Measurements from ENCODE around the gene NPM3. TPM values are rescaled to one million over a fixed set of nuclear protein-coding genes. Genes with fewer than 3 reads are reported as not detected.

Gene NPM3
- total and polyA plus RNA-seq, 2 of the 13 experiments (the other 11 are each of a cell fraction or from before 2014, with no cell fraction given) = 47.6 to 129 TPM

DNA sequence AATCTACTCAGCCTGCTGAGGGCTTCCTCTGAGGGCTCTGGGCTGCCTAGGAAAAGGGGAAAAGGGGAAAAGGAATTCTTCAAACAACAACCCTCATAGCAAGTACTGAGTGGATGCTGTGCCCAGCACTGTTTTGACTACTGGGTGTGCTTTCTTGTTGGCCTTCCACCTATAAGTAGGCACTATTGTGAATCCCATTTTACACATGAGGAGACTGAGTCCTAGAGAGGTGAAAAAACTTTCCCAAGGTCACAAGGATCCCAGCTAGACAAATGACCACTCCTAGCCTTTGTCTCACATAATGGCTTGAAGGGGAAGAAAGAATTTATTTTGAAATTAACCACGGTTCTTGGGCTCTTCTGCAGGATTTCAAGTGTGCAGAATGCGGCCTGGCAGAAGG is 24.4 kb downstream of the NPM3 start:
- Histone ChIP-seq H3K27me3 (ENCODE audit: control insufficient read depth in 1 of 2, insufficient read depth in 2 of 2, low read length in 2 of 2) (peaks cover 14 to 58% of the 10 kb centered on the region in 2 experiments; a peak in 4 of 5 replicates), H3K4me2 (ENCODE audit: low read depth, low read length) (no peak overlapping the region), H3K4me1 (ENCODE audit: insufficient read depth, low read length) (no peaks in the 10 kb centered on the region), H3K79me2 (ENCODE audit: insufficient read depth, low read length) (no peaks in the 10 kb centered on the region), H3K36me3 (replicated peaks in 1 of 2; ENCODE audit: control insufficient read depth in 1 of 2, insufficient read depth in 2 of 2, low read length in 2 of 2) (no peaks in the 10 kb centered on the region), H3K9me3 (ENCODE audit: low read length) (no peaks in the 10 kb centered on the region), H3K4me3 (replicated peaks in 1 of 3; ENCODE audit: insufficient read depth in 1 of 3, low read depth in 2 of 3, low read length in 3 of 3) (no peak overlapping the region), H4K20me1 (ENCODE audit: insufficient read depth, low read length) (no peaks in the 10 kb centered on the region), H3K27ac (ENCODE audit: extremely low read length, insufficient read depth, low read length) (no peak overlapping the region), H2AFZ (ENCODE audit: low read length) (no peak overlapping the region), H3K9ac (ENCODE audit: insufficient read depth, low read depth, low read length) (no peak overlapping the region)
- in situ Hi-C loops (cut with HindIII; ENCODE audit: extremely low pct_ligation_motif_present, low pct_unique_long_range_greater_than_20kb) = no loop called here
- 15% methylated on average over 2 of the region's 2 CpGs for WGBS (ENCODE audit: low lambda C conversion rate)
- ChIA-PET POLR2A (no interaction called here), CTCF (ENCODE audit: low intra/inter-chr PET ratio, low total read pairs) (no interaction called here)
- TF ChIP-seq SNRNP70 (IDR thresholded peaks at IDR 0.05; ENCODE audit: low read depth, low read length) (no peak), ZNF629 (CRISPR knock-in tag; conservative IDR thresholded peaks at IDR 0.05) (peak; percentile 36)
- FAIRE-seq (no peak), ATAC-seq (no peak), DNase-seq (ENCODE audit: low spot score) (no peak)
- intact Hi-C loops (cut with micrococcal nuclease; ENCODE audit: unreplicated experiment) = no loop called here
- no TSS peak for BruUV-seq (replicated peaks)

DNA sequence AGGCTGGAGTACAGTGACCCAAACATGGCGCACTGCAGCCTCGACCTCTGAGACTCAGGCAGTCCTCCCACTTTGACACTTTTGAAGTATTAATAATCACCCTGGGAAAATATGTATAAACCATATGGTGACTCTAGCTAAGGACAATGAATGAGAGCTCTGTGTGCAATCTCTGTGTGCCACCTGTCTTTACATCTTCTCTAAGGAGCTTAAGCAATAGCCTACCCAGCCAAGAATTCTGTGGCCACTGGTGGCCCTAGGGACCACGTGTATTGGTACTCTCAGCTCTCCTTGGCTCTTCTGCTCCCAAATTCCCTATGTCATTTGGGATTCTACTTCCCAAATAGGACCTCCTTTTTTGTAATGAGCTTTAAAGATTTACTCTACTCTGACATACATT is 31.0 kb downstream of the NPM3 start:
- in situ Hi-C loops (cut with HindIII; ENCODE audit: extremely low pct_ligation_motif_present, low pct_unique_long_range_greater_than_20kb) (no loop called here), intact Hi-C loops (cut with micrococcal nuclease; ENCODE audit: unreplicated experiment) (no loop called here)
- no peak for DNase-seq (ENCODE audit: low spot score)
- H2AFZ ChIP-seq (ENCODE audit: low read length) = no peak overlapping the region
- H3K4me1 ChIP-seq (ENCODE audit: insufficient read depth, low read length) = peaks cover 22% of the 10 kb centered on the region
- WGBS (ENCODE audit: low lambda C conversion rate) = 43% methylated on average over 3 of the region's 3 CpGs
- H3K79me2 ChIP-seq (ENCODE audit: insufficient read depth, low read length) = no peaks in the 10 kb centered on the region
- H3K4me3 ChIP-seq (replicated peaks in 1 of 3; ENCODE audit: insufficient read depth in 1 of 3, low read depth in 2 of 3, low read length in 3 of 3) = no peak overlapping the region
- no peak overlapping the region for H3K27ac ChIP-seq (ENCODE audit: extremely low read length, insufficient read depth, low read length)
- POLR2A ChIA-PET = no interaction called here
- FAIRE-seq = no peak
- no peak for ATAC-seq
- H3K36me3 ChIP-seq (replicated peaks in 1 of 2; ENCODE audit: control insufficient read depth in 1 of 2, insufficient read depth in 2 of 2, low read length in 2 of 2) = no peaks in the 10 kb centered on the region
- BruUV-seq (replicated peaks) = no TSS peak
- H3K27me3 ChIP-seq (ENCODE audit: control insufficient read depth in 1 of 2, insufficient read depth in 2 of 2, low read length in 2 of 2) = peaks cover 0 to 3% of the 10 kb centered on the region in 2 experiments; a peak in 1 of 5 replicates
- CTCF ChIA-PET (ENCODE audit: low intra/inter-chr PET ratio, low total read pairs) = no interaction called here
- H3K9ac ChIP-seq (ENCODE audit: insufficient read depth, low read depth, low read length) = no peak overlapping the region
- no peaks in the 10 kb centered on the region for H3K9me3 ChIP-seq (ENCODE audit: low read length)
- H4K20me1 ChIP-seq (ENCODE audit: insufficient read depth, low read length) = no peaks in the 10 kb centered on the region
- H3K4me2 ChIP-seq (ENCODE audit: low read depth, low read length) = no peak overlapping the region
- TF ChIP-seq, protein P1, sequence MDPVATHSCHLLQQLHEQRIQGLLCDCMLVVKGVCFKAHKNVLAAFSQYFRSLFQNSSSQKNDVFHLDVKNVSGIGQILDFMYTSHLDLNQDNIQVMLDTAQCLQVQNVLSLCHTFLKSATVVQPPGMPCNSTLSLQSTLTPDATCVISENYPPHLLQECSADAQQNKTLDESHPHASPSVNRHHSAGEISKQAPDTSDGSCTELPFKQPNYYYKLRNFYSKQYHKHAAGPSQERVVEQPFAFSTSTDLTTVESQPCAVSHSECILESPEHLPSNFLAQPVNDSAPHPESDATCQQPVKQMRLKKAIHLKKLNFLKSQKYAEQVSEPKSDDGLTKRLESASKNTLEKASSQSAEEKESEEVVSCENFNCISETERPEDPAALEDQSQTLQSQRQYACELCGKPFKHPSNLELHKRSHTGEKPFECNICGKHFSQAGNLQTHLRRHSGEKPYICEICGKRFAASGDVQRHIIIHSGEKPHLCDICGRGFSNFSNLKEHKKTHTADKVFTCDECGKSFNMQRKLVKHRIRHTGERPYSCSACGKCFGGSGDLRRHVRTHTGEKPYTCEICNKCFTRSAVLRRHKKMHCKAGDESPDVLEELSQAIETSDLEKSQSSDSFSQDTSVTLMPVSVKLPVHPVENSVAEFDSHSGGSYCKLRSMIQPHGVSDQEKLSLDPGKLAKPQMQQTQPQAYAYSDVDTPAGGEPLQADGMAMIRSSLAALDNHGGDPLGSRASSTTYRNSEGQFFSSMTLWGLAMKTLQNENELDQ (CRISPR knock-in tag; IDR thresholded peaks at IDR 0.05; ENCODE audit: borderline replicate concordance) = no peak
- TF ChIP-seq ZNF644 (CRISPR knock-in tag; IDR thresholded peaks at IDR 0.05; ENCODE audit: low read depth) = no peak
- TF ChIP-seq SP1 (IDR thresholded peaks at IDR 0.05) = no peak
- no peak for TF ChIP-seq SP1 (CRISPR knock-in tag; IDR thresholded peaks at IDR 0.05)
- no peak for TF ChIP-seq NR2C2 (CRISPR knock-in tag; IDR thresholded peaks at IDR 0.05; ENCODE audit: borderline replicate concordance)
- no peak for TF ChIP-seq ATAD3A (CRISPR knock-in tag; IDR thresholded peaks at IDR 0.05)
- TF ChIP-seq, protein P2, sequence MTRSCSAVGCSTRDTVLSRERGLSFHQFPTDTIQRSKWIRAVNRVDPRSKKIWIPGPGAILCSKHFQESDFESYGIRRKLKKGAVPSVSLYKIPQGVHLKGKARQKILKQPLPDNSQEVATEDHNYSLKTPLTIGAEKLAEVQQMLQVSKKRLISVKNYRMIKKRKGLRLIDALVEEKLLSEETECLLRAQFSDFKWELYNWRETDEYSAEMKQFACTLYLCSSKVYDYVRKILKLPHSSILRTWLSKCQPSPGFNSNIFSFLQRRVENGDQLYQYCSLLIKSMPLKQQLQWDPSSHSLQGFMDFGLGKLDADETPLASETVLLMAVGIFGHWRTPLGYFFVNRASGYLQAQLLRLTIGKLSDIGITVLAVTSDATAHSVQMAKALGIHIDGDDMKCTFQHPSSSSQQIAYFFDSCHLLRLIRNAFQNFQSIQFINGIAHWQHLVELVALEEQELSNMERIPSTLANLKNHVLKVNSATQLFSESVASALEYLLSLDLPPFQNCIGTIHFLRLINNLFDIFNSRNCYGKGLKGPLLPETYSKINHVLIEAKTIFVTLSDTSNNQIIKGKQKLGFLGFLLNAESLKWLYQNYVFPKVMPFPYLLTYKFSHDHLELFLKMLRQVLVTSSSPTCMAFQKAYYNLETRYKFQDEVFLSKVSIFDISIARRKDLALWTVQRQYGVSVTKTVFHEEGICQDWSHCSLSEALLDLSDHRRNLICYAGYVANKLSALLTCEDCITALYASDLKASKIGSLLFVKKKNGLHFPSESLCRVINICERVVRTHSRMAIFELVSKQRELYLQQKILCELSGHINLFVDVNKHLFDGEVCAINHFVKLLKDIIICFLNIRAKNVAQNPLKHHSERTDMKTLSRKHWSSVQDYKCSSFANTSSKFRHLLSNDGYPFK (CRISPR knock-in tag; IDR thresholded peaks at IDR 0.05; ENCODE audit: borderline replicate concordance) = no peak
- TF ChIP-seq FOXK1 (CRISPR knock-in tag; IDR thresholded peaks at IDR 0.05; ENCODE audit: borderline replicate concordance, low read depth) = no peak
- TF ChIP-seq, protein P3, sequence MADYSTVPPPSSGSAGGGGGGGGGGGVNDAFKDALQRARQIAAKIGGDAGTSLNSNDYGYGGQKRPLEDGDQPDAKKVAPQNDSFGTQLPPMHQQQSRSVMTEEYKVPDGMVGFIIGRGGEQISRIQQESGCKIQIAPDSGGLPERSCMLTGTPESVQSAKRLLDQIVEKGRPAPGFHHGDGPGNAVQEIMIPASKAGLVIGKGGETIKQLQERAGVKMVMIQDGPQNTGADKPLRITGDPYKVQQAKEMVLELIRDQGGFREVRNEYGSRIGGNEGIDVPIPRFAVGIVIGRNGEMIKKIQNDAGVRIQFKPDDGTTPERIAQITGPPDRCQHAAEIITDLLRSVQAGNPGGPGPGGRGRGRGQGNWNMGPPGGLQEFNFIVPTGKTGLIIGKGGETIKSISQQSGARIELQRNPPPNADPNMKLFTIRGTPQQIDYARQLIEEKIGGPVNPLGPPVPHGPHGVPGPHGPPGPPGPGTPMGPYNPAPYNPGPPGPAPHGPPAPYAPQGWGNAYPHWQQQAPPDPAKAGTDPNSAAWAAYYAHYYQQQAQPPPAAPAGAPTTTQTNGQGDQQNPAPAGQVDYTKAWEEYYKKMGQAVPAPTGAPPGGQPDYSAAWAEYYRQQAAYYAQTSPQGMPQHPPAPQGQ (CRISPR knock-in tag; IDR thresholded peaks at IDR 0.05; ENCODE audit: borderline replicate concordance) = no peak
- no peak for TF ChIP-seq BORCS8-MEF2B (CRISPR knock-in tag; IDR thresholded peaks at IDR 0.05)
- TF ChIP-seq REL (CRISPR knock-in tag; conservative IDR thresholded peaks at IDR 0.05) = no peak

Data from HepG2 (cell line).